GM10266 (cell line): Measurements from ENCODE around the gene TMEM132D.

Experiments
- DNase-seq: peaks from one replicate; pipeline ENCODE4 v3.0.0; 2012; ENCODE audit errors: extremely low spot score
- TF ChIP-seq, protein P1 (sequence below): IDR thresholded peaks from 2 replicates; pipeline ENCODE4 v1.5.1; 2012; ENCODE audit warnings: mild to moderate bottlenecking, low read depth; ENCODE audit not compliant: control insufficient read depth, insufficient read depth; ENCODE audit errors: missing control alignments

Gene TMEM132D

DNA sequence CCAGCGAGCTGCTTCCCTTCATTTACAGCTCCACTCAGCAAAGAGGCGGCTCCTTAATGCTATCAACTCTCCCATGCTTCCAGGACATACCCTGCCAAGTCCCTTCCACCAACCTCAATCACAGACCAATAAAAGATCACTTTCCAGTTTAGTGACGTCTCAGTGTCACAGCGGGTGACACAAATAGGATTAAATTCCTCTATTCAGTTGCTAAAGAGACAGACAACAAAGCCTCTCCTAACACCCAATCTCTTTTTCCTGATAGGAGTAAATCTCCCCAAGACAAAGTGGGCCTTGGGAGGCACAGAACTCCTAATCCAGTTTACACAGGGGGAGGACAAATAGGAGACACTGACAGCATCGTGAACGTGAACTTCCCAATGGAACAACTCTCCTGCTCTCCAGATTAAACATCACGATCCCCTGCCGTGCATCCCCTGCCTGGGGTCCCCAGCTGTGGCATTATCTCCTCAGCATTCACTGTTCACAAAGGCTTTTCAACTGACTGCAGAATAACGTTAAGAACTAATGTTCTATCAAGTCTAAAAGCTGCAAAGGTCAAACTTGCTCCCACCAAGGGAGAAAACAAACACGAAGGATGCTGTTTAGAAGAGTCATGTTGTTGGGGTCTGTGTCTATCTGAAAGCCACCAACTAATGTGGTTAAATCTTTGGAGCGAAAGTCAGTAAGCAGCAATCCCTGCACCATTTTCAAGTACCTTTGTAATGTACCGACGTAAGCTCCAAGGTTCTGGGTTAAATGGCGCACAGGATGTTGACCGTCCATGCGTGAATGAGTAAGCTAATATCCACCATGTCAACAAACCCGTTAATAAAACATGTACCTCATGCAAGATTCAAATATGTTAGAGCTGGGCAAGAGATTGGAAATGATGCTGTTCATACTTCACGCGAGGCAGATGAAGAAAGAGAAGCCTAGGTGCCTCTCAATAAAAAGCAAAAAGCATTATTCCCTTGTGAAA is 31.5 kb downstream of the TMEM132D start:
- TF ChIP-seq, protein P1, sequence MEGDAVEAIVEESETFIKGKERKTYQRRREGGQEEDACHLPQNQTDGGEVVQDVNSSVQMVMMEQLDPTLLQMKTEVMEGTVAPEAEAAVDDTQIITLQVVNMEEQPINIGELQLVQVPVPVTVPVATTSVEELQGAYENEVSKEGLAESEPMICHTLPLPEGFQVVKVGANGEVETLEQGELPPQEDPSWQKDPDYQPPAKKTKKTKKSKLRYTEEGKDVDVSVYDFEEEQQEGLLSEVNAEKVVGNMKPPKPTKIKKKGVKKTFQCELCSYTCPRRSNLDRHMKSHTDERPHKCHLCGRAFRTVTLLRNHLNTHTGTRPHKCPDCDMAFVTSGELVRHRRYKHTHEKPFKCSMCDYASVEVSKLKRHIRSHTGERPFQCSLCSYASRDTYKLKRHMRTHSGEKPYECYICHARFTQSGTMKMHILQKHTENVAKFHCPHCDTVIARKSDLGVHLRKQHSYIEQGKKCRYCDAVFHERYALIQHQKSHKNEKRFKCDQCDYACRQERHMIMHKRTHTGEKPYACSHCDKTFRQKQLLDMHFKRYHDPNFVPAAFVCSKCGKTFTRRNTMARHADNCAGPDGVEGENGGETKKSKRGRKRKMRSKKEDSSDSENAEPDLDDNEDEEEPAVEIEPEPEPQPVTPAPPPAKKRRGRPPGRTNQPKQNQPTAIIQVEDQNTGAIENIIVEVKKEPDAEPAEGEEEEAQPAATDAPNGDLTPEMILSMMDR = no peak
- no peak for DNase-seq

DNA sequence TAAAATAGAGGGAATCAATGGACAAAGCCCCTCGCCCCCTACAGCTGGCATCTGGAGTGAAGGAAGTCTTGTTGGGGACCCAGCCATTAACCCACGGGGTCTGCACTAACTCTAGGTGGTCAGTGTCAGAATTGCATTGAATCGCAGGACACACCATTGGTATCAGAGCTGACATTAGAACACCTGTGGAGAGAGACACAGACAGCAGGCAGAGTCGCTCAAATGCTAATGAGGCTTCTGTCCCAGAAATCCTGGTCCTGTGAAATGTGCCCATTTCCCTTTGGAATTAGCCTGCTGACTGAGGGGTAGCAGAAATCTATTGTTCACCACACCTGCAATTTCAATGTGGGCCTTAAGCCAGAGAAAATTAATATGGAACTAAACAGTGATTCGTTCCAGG is 33.0 kb downstream of the TMEM132D start:
- TF ChIP-seq, protein P1 = no peak
- DNase-seq = no peak

DNA sequence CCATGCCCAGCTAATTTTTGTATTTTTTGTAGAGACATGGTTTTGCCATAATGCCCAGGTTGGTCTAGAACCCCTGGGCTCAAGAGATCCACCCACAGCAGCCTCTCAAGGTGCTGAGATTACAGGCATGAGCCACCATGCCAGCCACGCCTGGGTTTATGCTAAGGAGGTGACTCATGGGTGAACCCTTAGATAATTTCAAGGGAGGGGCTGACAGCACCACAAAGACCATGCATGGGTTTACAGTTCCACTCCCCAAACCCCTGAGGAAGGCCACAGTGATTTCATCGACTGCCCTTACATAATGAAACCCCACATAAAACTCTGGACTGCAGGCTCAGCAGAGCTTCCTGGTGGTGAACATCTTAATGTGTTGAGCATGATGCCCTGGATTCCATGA is 33.7 kb downstream of the TMEM132D start:
- TF ChIP-seq, protein P1 = no peak
- no peak for DNase-seq

DNA sequence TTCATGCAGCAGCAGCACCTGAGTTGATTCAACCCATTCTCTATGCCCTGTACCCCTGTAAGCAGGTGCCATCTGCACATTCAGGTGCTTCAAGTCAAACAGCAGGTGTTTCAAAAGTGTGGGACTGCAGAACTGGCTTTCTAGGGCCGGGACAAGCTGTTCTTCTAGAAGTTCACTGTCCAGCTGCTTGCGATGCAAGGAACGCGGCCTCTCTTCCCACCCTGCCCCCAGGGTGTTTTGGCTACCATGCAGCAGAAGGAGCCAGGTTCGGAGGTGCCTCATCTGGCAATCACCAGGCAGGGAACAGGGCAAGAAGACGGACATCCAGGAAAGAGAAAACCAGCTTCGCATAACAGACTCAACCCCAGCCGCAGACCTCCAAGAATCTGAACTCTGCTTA is 35.2 kb downstream of the TMEM132D start:
- TF ChIP-seq, protein P1 = no peak
- no peak for DNase-seq

DNA sequence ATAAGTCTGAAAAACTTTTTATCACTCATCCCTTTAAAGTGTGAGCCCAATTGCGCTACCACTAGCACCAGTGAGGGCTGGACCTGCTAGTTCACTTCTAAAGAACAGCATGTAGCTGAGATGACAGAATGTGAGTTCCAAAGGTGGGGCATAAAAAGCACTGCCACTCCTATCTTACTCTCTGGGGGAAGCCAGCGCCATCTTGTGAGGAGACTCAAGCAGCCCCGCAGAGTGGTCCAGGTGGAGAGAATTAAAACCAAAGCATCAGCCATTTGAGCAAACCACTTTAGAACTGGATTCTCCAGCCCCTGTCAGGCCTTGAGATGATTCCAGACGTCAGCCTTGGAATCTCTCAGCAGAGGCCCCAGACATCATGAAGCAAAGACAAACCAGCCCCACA is 39.9 kb downstream of the TMEM132D start:
- TF ChIP-seq, protein P1 = no peak
- DNase-seq = no peak

DNA sequence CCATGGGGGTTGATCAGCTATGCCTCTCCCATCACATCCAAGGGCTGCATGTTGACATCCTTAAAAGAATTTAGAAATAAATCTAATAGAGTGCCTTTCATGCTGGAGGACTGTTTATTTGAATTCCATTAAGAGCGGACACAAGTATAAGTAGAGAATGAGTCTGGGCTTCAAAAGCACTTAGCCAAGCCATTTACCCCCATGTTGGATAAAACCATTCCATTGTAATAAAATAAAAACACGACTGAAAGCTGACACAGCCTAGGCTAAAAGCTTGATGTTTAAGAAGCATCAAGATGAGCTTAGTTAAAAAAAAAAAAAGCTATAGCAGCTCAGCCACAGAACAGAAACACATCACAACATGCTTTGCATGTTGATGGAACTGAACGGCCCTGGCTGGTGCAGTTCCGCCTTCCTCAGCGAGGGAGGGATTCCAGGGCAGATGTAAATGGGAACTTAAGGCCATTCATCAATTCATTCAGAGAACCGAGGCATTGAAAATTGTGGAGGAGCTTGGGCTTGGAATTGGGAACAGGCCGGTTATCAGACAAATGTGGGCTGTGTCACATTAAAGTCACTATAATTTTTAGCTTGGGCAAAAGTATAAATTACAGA is 41.2 kb downstream of the TMEM132D start:
- DNase-seq = no peak
- TF ChIP-seq, protein P1 = no peak

DNA sequence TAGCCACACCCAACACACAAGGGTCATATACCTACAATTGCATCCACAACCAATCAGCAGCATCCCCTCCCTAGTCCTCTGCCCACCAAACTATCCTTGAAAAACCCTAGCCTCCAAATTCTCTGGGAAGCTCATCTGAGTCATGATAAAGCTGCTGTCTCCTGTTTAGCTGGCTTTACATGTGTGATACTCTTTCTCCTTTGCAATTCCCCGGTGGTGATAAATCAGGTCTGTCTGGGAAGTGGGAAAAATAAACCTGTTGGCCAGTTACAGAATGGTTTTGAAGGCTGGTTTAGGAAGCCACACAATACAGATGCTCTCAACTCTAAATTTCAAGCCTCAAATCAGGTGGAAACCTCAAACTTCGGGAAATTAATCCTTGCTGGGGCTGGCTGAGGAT is 41.9 kb downstream of the TMEM132D start:
- TF ChIP-seq, protein P1 = no peak
- no peak for DNase-seq
